B cell (primary cell): ENCODE measurements around the gene MAPKBP1.

Experiments
- EZH2 ChIP-seq: IDR thresholded peaks from 2 replicates; pipeline ENCODE4 v1.6.1; 2012; ENCODE audit warnings: borderline replicate concordance, low read depth, mild to moderate bottlenecking, moderate library complexity, low read length; ENCODE audit not compliant: insufficient read depth, poor library complexity, severe bottlenecking
- TF ChIP-seq, protein P1 (sequence below): fragments of 200-600 bp; IDR thresholded peaks from one replicate; pipeline ENCODE4 v1.8.0; 2022; ENCODE audit warnings: antibody characterized with exemption, mild to moderate bottlenecking

DNA sequence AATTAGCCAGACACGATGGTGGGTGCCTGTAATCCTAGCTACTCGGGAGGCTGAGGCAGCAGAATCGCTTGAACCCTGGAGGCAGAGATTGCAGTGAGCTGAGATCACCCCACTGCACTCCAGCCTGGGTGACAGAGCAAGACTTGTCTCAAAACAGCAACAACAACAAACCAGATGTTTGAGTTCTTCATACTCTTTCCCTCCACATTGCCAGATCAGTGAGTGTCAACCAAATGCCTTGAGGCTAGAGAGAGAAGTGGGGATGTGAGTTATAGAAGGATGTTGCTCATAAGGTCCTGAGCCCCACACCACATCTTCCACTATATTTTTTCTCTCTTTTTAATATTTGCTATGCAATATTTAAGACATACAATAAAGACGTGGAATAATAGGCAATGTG, 19.8 kb downstream of the MAPKBP1 start:
- TF ChIP-seq, protein P1, sequence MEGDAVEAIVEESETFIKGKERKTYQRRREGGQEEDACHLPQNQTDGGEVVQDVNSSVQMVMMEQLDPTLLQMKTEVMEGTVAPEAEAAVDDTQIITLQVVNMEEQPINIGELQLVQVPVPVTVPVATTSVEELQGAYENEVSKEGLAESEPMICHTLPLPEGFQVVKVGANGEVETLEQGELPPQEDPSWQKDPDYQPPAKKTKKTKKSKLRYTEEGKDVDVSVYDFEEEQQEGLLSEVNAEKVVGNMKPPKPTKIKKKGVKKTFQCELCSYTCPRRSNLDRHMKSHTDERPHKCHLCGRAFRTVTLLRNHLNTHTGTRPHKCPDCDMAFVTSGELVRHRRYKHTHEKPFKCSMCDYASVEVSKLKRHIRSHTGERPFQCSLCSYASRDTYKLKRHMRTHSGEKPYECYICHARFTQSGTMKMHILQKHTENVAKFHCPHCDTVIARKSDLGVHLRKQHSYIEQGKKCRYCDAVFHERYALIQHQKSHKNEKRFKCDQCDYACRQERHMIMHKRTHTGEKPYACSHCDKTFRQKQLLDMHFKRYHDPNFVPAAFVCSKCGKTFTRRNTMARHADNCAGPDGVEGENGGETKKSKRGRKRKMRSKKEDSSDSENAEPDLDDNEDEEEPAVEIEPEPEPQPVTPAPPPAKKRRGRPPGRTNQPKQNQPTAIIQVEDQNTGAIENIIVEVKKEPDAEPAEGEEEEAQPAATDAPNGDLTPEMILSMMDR: no peak
- no peak for TF ChIP-seq EZH2
